WERI-Rb-1 (cell line): Measurements from ENCODE around the gene HYAL1.
"Not testable (repeated sequence)": the region's sequence is repeated elsewhere in the genome, so short reads cannot be mapped to it uniquely, and the experiment has no call there.

Source experiments
- DNase-seq: peaks from one replicate; pipeline ENCODE4 v3.0.0-alpha.2; 2020
- H3K27ac ChIP-seq: fragments of 250-450 bp; sonication (Bioruptor Pico); 2 replicates; pipeline ENCODE4 v1.5.1; 2020; ENCODE audit warnings: mild to moderate bottlenecking, moderate library complexity
- H3K27me3 ChIP-seq: fragments of 250-450 bp; sonication (Bioruptor Pico); 2 replicates; pipeline ENCODE4 v1.5.1; 2021; ENCODE audit warnings: mild to moderate bottlenecking, low read depth, moderate library complexity; ENCODE audit not compliant: insufficient read depth, severe bottlenecking
- H3K36me3 ChIP-seq: fragments of 250-450 bp; sonication (Bioruptor Pico); 2 replicates; pipeline ENCODE4 v1.5.1; 2020; ENCODE audit warnings: mild to moderate bottlenecking, moderate library complexity
- H3K4me3 ChIP-seq: 2 replicates; pipeline ENCODE4 v1.5.1; 2011; ENCODE audit warnings: low read depth, mild to moderate bottlenecking, control low read depth, low read length
- H3K9me3 ChIP-seq: fragments of 250-450 bp; sonication (Bioruptor Pico); 2 replicates; pipeline ENCODE4 v1.5.1; 2021; ENCODE audit warnings: mild to moderate bottlenecking, moderate library complexity; ENCODE audit not compliant: severe bottlenecking
- CTCF ChIP-seq: IDR thresholded peaks from 2 replicates; pipeline ENCODE4 v1.5.1; 2011; ENCODE audit warnings: low read depth, mild to moderate bottlenecking, control low read depth, inconsistent platforms, low read length

The HYAL1 gene

GRCh38 chr3:50274371-50275104 is 28.8 kb downstream of the HYAL1 start:
- peak; percentile 81 for DNase-seq
- H3K4me3 ChIP-seq: no peak overlapping the region
- peaks cover 6% of the 10 kb centered on the region for H3K27me3 ChIP-seq
- peak; percentile 69 for TF ChIP-seq CTCF
- no peaks in the 10 kb centered on the region for H3K9me3 ChIP-seq
- no peaks in the 10 kb centered on the region for H3K36me3 ChIP-seq
- no peak overlapping the region for H3K27ac ChIP-seq

GRCh38 chr3:50273689-50274065 is 29.7 kb downstream of the HYAL1 start:
- peaks cover 6% of the 10 kb centered on the region for H3K27me3 ChIP-seq
- H3K36me3 ChIP-seq: no peaks in the 10 kb centered on the region
- no peak overlapping the region for H3K27ac ChIP-seq
- no peak for DNase-seq
- H3K4me3 ChIP-seq: no peak overlapping the region
- TF ChIP-seq CTCF: no peak
- no peaks in the 10 kb centered on the region for H3K9me3 ChIP-seq

- DNase-seq: peak; percentile 85
- TF ChIP-seq CTCF: peak; percentile 98
- no peaks in the 10 kb centered on the region for H3K9me3 ChIP-seq
- peaks cover 6% of the 10 kb centered on the region for H3K27me3 ChIP-seq
- no peak overlapping the region for H3K4me3 ChIP-seq
- no peaks in the 10 kb centered on the region for H3K36me3 ChIP-seq
- no peak overlapping the region for H3K27ac ChIP-seq
Observed at GRCh38 chr3:50272911-50273688, 30.3 kb downstream of the HYAL1 start.

- not testable (repeated sequence) for H3K27ac ChIP-seq, H3K9me3 ChIP-seq, DNase-seq, H3K36me3 ChIP-seq, H3K27me3 ChIP-seq, H3K4me3 ChIP-seq
Observed at GRCh38 chr3:50272538-50272910, 30.9 kb downstream of the HYAL1 start.

- H3K27me3 ChIP-seq: peaks cover 6% of the 10 kb centered on the region
- H3K9me3 ChIP-seq: no peaks in the 10 kb centered on the region
- H3K4me3 ChIP-seq: no peak overlapping the region
- no peak for TF ChIP-seq CTCF
- DNase-seq: no peak
- H3K27ac ChIP-seq: no peak overlapping the region
- no peaks in the 10 kb centered on the region for H3K36me3 ChIP-seq
Observed at GRCh38 chr3:50271314-50271936, 31.9 kb downstream of the HYAL1 start.
